Tibial nerve (tissue), 4 donors: ENCODE measurements around the gene DDX39A.

ENCODE experiments used
- CTCF ChIP-seq, 5 experiments: fragments of 200-600 bp in 3 of 5; fragments of 450-650 bp in 2 of 5; sonication (generic) in 3 of 5; IDR thresholded peaks; one replicate each; pipeline ENCODE4 v1.5.1; 2016 to 2019; ENCODE audit warnings: antibody characterized with exemption in 5 of 5, mild to moderate bottlenecking in 3 of 5, moderate library complexity in 2 of 5
- EP300 ChIP-seq, 2 donors: sonication (generic); formaldehyde crosslinking; IDR thresholded peaks; one replicate each; pipeline ENCODE4 v1.6.1; 2017; ENCODE audit warnings: antibody characterized with exemption in 2 of 2, mild to moderate bottlenecking in 1 of 2

GRCh38 chr19:14395710-14396336, 23.3 kb downstream of the DDX39A start:
- TF ChIP-seq CTCF (IDR thresholded peaks at IDR 0.05) = no peak
- TF ChIP-seq EP300 (IDR thresholded peaks at IDR 0.05) = no peak
